Cerebellar nuclear complex (tissue), 1 donor: ENCODE measurements around the gene OPCML.

Source experiments
- DNase-seq, 2 experiments: peaks; one replicate each; lab custom pipeline; 2025; lab: John Stamatoyannopoulos, UW

The OPCML gene

DNA sequence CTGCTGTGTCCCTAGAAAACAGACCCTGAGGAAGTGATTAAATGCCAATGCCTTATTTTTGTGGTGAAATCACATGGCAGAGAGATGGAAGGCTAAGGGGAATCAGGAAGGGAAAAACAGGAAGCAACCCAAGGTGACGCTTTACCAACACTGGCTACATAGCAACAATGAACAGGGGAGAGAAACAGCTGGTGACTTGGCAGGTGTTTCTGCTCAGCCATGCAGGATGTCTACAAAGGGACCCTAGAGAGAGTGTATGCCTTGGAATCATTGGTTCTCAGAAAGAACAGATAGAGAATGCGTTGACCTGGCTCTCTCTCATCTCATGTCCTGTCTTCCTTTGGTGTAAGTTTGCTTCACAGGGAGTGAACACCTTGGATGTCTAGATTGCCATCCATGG is 911.9 kb downstream of the OPCML start:
- DNase-seq = no peak

DNA sequence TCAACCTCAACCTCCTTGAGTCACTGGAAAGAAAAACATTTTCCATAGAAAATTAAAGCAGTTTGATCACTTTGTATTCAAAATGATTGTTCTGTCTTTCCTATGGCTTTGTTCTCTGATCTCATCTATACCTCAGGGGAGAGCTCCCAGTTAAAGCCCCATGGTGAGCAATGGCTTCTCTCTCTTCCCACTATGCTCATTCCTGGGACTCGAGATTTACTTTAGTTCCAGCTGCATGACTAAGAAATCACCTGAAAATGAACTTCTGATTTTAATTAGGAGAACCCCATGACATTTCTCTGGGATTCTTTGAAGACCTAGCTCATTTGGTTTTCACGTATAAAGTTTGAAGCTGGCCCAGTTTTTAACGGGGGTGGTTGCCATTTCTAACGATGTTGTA is 921.5 kb downstream of the OPCML start:
- DNase-seq = no peak

DNA sequence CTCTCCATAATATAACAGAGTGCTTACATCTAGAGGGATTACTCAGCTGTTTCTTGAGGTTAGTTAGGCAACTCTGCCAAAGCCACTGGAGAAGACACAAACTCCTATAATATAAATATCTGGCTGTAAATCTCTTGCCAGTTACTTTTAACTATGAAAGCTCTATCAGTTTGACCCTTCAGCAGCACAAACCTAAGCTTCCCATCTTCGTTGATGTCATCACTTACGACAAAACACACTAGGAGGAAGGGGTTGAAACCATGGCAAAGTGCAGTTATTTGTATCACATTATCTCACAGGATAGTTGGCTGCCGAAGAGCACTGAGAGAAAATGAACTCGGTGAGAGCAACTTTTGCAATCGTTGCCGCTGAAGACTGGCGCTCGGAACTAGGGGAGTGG is 922.1 kb downstream of the OPCML start:
- DNase-seq = no peak

DNA sequence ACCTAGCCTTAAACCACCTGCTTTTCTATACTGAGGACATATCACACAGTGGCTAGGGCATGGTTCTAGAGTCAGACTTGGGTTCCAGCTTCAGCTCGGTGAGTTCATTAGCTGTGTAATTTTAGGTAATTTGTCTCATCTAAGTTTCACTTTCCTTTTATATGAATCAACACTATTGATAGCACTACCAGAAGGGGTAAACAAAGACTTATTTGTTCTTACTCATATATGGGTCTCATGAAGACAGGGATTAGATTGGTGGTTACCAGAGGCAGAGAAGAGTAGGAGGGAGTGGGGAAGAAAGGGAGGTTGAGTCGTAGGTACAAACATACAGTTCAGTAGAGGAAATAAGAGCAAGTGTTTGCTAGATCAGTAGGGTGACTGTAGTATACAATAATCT is 924.7 kb downstream of the OPCML start:
- DNase-seq = no peak

DNA sequence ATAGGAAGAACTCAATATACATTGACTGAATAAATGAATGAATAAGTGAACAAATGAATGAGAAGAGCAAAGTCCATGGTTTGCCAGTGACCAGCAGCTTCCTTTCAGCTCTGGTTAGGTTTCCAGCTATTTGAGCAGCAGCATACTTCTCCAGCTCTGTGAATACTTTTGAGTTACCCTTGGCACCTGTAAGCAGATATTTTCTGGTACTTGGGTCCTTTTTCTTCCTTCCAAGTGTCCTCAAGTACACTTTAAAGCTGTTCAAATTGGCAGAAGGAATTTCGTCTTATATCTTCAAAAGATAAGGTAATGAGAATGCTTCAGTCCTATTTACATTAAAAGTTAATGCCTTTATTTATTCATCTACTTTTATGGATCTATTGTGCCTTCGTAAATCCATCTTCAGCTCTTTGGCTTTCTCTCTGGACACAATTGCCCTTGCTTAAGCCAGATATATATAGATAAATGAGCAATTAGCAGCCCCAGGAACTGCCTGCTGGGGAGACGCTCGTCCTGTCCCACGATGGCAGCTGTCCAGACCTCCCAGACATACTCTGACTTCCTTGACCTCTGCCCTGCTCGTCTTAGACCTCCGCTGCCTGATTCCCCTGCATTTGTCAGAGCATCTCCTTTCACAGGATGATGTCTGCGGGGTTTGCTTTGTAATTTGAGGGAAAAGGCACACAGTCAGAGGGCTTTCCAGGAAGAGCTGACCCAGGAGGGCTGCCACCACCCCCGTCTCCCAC is 926.3 kb downstream of the OPCML start:
- DNase-seq = no peak

DNA sequence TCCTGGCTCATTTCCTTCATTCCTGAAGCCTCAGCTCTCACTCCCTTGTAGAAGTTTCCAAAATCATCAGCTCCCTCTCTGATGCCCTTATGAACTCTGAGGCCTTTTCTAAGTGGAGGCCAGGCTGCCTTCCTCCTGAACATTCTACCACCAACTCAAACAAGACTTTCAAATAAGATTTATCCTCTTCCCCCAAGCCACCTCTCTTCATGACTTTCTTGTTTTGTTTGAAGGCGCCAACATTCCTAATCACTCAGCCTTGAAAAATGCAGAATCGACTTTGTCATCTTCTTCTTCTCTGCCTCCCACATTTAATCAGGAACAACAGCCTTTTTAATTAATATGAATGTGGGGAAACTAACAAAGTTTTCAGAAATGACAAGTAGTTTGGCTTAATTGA is 927.9 kb downstream of the OPCML start:
- no peak for DNase-seq

DNA sequence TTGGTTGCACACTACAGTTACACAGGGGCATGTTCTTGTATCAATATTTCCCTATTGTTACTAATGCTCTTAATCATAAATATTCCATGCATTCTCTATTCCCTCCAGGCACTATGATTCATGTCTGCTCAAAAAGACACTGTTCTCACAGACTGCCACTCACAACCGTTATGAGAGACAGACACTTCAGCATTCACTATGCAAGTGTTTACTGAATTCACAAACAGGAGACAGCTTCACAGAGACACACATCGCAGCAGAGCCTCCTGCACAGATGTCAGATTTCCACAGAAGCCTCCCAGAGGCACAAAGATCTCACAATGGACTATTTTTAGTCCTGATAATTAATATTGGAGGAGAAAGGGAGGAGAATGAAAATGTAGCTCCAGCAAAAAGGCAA is 930.4 kb downstream of the OPCML start:
- no peak for DNase-seq

DNA sequence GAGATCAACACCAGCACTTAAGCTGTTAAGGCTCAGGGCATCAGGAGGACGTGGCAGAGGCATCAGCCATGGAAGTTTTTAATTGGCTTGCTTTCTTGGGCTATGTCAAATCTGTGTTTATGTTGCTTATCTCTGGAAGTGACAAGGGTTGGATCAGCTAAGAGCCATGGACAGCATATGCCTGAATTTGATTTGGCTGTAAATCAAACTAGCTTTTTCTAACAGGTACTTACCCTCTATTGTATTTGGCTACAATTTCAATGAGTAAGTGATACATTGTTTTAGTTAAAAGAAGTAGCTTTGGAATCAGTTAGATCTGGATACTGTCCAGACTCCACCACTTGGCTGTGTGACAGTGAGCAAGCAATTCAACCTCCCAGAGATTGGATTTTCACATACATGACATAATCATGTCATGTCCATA is 936.6 kb downstream of the OPCML start:
- DNase-seq = peak in 1 of 2 experiments; percentile 52

DNA sequence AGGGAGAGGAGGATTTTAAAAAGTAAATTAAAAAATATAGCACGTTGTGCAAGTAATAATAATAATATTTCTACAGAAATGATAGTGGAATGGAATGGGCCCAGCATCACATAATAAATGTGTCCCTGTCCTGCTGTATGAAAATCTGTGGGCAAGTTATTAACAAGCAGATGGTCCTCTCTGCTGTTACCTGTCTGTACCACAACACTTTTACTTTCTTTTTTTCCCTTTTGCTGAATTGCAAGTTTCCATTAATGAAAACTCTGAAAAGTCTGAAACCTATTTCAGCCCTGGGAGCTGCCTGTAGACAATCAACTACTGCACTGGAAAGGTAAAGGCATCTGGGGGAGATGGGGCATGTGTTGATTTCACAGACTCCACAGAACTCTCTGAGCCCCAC is 937.1 kb downstream of the OPCML start:
- no peak for DNase-seq

DNA sequence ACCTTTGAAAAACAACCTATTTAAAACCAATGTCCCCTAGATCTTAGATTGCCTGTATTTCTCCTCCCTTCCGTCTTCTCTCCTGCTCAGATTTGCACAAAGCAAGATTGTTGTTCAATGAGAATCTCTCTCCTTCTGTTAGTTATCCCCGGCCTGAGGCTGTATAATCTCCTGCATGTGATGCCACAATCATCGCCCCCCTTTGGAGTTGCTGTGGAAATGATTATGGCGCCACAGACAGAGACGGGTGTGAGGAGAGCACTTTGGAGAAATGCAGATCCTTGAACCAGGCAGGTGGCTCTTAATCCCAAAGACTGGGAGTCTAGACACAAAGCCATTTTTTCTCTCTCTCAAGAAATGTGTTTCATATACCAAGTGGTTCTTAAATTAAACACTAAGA is 941.3 kb downstream of the OPCML start:
- no peak for DNase-seq

DNA sequence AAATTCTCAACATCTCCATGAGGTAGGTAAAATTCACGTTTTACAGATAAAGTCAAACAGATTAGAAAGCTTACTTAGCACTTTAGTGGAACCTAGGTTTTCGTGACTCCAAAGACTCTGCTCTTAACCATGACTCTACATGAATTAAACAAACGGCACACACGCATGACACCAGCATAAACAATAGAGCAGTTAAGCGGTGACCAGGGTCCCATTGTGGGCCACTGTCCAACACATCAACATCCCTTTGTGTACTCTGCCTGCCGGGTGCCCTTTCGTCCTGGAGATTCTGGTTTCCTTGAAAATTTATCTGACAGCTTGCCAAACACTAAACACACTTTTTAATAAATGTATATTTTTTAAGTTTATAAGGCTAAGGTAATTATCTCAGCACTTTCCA is 941.7 kb downstream of the OPCML start:
- DNase-seq = no peak

DNA sequence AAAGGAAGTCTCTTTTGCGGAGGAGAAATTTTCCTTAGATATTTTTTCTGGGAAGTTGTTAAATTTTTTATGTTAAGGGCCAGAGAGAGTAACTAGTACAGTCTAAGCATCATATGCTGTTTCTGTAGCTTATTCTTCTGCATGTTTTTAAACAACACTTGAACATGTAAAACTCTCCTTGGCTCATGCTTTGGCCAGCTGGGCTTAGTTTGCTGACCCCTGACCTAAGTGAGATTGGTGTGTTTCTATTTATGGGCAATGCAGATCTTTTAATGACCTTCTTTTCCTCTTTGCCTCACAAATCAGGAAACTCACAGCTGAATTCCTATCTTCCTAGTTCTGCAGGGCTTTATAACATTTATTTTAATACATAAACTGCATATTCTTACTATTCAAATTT is 942.5 kb downstream of the OPCML start:
- DNase-seq = no peak

DNA sequence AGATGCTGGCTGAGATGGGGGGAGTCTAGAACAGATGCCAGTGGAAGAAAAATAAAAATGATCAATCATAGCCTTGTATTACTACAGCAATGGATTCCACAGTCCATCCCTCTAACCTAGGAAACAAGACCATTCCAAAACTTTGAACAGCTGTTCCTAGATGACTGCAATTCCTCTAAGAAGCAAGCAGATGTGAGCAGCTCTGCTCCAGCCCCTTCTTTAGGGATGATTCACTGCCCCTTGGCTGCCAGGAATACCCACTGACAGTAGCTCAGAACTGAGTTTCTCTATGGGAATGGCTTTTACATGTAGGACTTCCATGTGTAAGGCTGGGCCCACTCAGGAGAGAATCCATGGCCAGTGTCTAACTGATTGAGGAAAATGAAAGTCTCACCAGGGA is 943.9 kb downstream of the OPCML start:
- no peak for DNase-seq

DNA sequence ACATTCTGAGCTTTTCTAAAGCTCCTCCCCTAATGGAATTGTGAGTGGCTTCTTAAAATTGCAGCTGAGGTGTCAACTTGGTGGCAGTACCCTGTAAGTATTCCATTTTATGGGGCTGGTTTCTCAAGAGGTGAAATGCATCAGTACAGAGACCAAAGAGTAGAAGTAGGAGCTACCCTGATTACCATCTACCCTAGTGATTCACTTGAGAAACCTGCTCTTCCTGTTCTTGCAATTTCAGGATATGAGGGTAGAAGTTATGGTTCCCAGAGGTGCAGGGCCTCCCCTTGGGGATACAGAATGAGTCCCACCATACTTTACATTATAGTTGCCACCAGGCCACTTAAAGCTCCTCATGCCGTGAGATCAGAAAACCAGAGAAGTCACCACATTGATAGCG is 944.6 kb downstream of the OPCML start:
- DNase-seq = no peak

DNA sequence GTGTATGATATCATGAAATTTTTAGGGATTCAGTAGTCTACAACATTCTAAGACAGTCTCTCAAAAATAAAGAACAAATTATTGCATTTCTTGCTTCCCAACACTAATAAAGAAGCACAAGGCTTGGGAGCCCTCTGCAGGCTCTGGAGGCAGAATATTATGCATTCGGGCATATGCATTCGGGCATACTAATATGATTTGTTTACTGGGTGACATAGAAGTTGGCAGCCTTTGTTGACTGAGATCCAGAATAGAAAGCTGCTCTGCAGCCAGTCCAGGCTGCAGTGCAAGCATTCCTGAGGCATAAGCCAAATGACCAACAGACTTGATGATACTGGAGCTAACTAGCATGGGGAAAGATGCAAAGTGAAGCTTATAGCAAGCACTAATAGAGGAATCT is 945.5 kb downstream of the OPCML start:
- DNase-seq = peak; percentile 91 to 95

DNA sequence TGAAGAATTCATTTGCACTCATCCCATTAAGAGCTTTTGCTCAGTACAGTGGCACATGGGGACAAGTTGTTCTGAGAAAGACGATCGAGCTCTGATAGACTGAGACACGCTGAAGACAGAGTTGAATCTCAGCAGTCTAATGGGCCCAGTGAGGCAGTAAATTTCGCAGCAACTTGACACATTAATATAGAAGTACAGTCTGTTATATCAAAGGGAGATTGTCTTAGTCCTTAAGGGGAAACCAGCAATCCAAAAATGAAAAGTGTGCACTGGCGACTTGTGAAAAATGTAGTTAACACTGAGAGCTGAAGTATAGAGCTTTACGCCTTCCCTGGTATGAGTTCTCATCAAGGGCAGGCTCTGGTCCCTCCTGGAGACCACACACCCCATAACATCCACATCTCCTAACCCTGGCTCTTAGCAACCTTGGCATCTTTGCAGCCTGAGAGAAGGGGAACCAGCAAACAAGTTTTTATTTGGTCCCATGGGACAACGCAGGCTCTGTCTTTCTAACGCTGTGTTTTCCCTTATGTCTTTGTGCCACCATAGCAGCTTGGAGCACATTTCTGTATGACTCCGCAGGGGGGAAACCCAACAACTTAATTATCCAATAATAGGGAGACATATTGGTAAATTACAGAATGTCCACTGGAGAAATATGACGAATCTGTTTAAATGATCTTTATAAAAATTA is 952.5 kb downstream of the OPCML start:
- DNase-seq = no peak

DNA sequence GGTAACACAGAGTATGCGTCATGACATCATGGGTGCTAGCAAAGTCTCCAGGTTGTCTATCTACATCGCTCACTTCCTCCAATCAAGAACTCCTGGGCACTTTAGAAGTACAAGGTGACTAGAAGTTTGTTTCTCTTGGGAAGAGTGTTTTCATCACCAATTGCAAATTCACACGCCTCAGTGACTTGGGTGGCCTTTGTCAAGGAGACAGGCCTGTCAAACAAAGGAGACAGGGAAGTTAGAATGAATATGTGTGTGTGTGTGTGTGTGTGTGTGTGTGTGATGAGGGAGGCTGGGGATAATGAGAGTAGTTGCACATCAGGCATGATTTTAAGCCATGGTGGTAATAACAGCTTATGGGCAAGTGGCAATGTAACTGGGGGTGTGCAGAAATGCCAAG is 953.2 kb downstream of the OPCML start:
- DNase-seq = no peak

DNA sequence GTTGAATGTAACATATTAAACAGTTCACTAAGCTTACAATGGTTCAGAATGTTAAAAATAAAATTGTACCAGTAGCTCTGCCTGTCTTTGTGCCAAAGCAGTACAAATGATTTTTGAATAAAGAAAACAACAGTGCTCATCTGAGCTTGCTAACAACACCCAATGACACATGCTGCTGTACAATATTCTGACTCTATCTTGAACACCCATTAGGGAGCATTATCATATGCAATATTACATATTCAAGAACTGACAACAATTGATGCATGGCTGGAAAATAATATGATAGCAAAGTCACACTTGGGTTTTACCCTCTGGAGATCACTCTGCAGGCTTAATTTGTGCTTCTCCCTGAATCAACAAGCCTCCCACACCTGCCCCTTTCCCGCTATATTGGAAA is 953.7 kb downstream of the OPCML start:
- DNase-seq = no peak

DNA sequence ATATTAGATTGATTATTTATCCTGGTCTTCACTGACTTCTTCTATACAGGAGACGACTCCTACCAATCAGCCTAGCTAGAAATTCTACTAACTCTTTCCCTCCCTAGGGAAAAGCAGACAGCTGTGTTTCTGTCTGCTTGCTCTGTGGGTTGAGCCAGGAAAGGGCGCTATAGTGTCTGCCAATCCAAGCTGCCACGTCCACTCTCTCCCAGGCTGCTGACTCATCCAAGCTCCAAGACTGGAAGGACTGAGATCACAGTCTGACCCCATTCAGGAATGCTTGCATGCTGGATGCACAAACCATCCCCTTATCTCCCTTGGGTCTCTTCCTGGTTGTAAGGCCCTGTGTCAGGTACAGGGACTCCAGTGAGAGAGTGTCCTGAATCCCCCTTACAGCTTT is 955.6 kb downstream of the OPCML start:
- no peak for DNase-seq

DNA sequence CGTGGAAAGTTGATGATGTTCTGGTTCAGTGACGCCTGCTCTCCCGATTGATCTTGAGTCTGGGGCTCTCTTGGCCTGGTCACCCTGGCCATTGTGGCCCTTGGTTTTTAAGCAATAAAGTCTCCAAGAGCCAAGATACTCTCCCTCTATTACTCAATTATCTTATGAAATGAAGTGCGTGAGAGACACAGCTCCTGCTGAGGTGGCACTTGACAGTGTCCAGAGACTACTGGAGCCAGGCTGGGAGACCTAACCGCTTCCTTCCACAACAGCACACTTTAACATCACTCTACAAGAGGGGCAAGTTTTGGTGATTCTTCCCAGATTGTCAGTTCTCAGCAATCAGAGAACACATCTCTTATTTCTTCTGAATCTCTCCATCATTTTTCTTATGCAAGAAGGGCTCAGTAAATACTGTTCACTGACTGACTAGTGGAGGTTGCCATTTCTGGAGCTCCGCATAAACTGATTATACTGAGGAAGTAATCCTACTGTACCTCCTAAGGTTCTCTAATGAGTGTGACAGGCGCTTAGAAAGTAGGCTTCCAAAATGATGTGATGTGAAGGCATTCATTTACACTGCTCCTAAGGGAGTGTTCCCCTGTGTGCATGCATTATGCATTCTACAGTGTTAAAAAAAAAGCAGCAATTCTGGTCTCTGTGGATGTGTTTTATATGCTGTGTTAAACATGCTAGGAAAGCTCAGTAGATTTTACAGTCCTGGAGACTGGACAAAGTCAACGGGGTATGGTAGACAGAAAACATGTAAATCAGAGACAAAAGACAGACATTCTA is 968.0 kb downstream of the OPCML start:
- DNase-seq = no peak

DNA sequence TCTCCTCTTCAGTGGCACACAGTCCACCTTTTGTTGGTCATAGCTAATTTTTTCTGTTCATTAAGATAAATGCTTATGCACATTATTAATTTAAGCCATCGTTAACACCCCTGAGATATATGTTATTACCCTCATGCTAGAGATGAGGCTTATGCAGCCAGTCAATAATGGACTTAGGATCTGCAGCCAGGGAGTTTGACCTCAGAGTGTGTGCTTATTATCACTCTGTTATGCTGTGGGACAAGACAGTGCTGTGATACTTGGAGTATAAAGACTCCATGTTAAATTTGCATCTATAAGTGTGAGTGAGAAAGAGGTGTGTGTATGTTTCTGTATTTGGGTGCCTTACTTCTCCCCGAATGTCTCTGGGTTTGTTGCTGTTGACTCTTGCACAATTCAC is 969.3 kb downstream of the OPCML start:
- no peak for DNase-seq

DNA sequence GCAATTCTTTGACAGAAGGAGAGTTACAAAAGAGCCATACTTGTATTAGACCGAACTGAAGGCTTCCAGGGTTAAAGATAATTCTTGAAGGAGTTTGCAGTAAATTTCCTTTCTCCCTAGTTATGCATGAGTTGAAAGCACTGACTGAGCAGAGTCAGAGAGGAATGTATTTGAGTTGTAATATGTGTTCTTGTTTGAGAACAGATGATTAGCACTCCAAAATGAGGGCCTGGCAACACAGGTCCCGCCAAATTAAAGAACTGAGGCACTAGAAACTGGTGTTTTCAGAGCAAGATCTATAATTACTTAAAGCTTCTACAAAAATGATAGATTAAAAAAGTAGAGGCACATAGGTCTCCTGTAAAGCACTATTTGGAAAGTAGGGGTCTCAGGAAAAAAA is 970.4 kb downstream of the OPCML start:
- no peak for DNase-seq
